Dermis microvascular lymphatic vessel endothelial cell (primary cell): ENCODE measurements around the gene LNX2. TPM values are rescaled to one million over a fixed set of nuclear protein-coding genes. Genes with fewer than 3 reads are reported as not detected.

ENCODE experiments used
- DNase-seq, 2 donors: peaks; one replicate each; pipeline versions ENCODE4 v3.0.0 to v3.0.0-alpha.2; 2010; ENCODE audit warnings: low read depth in 2 of 2
- total RNA-seq: library from RNA; depleted of rRNA; stranded (reverse); fragments of >200 nt; gene quantifications from 2 replicates; pipeline ENCODE4 v1.2.1, GENCODE V29; 2014

Gene LNX2
- 9.0 and 10.7 TPM in 2 replicates for total RNA-seq

- DNase-seq, result peak; percentile 88 to 98
These were observed at the start of gene LNX2 for GRCh38 chr13:27620377-27621115. Gene LNX2, minus strand, starts transcription at chr13:27620529. Its CDS starts 38,826 bp downstream, at chr13:27581703.

DNA sequence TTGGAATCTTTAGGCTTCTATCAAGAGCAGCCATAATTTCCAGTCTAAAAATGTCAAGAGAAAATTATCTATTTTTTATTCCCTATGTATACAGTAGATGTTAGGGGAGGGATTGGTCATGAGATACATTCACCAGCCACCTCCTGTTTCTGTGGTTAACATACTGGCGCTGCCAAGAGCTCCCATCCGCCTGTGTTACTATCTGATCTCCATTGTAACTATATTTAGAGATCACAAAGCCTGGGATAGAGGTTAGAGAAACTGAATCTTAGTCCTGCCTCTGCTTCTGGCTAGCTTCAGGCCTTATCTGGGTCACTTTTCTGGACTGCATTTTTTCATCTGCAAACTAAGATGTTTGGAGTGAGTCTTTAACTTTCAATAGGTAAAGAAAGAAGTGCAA, 47.6 kb upstream of the LNX2 start:
- DNase-seq, result no peak

- no peak for DNase-seq
These were observed 46.6 kb upstream of the LNX2 start for GRCh38 chr13:27666951-27667350.

- DNase-seq, result no peak
These were observed 45.4 kb upstream of the LNX2 start for GRCh38 chr13:27665761-27666160.

GRCh38 chr13:27665333-27665732, 45.0 kb upstream of the LNX2 start:
- DNase-seq, result no peak

GRCh38 chr13:27663947-27664346, 43.6 kb upstream of the LNX2 start:
- no peak for DNase-seq

GRCh38 chr13:27662738-27663470, 42.6 kb upstream of the LNX2 start:
- DNase-seq, result no peak

GRCh38 chr13:27661017-27661416, 40.7 kb upstream of the LNX2 start:
- DNase-seq, result no peak

DNA sequence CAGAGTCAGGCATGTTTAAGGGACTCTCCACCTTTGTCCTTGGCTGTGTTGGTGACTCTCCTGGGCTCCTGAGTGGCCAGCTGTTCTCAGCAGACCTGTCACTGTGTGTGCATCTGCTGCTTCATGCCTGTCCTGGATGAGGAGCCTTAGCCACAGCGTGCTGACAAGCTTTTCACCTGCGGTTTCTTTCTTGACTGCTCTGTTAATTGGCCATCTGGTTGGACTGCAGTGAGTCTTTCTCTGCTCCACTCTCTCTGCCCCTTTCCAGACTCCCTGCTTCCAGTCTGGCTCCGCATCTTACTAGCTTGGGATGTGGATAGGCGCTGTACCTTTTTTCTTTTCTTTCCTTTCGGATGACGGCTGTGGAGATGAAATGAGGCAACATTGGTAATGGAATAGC, 40.2 kb upstream of the LNX2 start:
- no peak for DNase-seq

DNA sequence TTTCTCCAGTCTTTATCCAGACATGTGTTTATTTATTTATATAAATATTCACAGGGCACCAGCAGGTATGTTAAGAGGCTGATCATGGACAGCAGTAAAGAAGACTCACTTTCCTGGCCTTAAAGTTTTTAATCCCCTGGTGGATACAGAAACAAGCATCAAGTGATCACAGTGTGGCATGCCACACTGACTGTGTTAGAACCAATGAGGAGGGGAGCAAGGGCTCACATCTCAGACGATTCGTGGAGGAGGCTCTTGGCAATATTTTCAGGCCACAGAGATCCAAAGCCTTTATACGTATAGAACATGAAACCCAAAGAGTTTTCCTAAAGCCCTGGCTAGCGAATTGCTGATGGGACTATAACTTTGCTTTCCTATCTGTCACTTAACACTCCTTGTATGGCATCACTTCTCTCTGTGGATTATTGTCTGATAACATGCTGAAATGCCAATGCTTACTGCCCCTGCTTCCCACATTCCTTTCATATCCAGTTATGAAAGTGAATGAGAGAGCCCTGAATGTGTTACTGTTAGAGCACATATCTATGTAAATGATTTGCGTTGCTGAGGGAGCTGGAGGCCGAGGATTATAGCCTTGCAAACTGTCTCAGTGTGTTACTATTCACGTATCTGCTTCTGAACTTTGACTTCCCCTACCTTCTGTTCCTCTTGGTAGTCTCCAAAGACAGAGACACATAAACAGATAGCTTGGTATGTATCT, 39.0 kb upstream of the LNX2 start:
- DNase-seq, result no peak

DNA sequence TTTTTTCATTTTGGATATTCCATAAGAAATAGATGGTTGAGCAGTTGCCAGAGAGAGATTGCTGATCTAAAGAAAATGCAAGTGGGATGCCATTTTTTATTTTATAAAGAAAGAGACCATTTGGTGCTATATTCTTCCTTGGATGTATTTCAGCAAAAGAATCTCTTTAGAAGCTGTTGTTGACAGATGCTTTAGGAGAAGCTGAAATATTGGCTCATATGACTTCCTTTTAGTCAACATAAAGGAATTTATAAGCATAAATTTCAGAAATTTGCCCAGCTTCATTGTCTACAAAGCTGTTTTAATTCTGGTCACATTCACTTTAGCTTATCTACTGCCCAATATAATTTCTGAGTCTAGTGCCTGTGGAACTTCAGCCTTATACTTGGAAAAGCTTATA, 38.2 kb upstream of the LNX2 start:
- peak in 1 of 2 donors; percentile 49 for DNase-seq

DNA sequence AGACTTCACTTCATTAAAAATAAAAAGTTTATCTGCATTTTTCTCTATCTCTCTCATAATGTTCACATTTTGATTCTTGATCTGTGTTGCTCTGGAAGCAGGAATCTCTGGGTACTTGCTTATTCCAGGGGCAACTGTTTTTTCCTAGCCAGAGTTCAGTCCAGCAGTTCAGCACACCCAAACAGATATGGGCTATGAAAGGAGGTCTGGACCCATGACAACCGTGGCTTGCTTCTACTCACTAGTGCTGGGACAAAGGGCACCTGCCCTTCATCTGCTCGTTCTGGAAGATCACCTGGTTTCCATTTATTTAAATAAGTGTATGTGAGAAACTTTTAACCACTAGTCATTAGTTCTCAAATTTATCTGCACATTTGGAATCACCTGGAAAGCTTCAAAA, 37.4 kb upstream of the LNX2 start:
- no peak for DNase-seq

GRCh38 chr13:27654816-27655215, 34.5 kb upstream of the LNX2 start:
- no peak for DNase-seq

DNA sequence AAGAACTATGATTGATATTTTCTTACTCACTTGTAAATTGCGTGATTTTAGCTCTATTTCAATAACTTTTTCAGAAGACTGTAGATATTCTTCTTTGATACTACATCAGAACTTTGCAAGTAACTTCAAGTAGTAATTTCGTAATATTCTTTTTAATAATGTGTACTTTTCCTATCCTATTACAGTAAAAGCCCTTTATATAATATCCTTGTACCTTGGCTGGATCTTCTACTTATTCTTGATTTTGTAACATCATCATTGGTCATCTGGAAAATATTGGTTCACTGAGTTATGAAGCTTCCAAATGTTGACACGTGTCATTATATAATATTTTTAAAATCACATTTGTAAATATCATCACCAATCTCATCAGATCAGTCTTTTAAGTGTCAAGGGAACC, 33.7 kb upstream of the LNX2 start:
- DNase-seq, result no peak

DNA sequence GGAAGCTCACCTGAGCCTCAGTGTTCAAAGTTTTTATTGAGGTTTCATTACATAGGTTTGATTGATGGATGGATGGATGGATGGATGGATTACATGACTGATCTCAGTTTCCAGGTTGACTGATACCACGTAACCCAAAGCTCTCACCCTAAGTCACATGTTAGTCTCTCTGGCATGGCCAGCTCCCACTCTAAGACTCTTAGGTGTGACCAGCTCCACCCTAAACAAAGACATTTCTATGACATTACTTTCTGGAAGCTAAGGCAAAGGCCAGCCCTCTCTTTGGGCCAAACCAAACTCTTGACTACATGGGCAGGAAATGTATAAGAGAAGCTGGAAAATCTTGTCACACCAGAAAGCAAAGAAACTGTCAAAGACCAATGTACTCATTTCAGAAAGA, 30.0 kb upstream of the LNX2 start:
- no peak for DNase-seq

DNA sequence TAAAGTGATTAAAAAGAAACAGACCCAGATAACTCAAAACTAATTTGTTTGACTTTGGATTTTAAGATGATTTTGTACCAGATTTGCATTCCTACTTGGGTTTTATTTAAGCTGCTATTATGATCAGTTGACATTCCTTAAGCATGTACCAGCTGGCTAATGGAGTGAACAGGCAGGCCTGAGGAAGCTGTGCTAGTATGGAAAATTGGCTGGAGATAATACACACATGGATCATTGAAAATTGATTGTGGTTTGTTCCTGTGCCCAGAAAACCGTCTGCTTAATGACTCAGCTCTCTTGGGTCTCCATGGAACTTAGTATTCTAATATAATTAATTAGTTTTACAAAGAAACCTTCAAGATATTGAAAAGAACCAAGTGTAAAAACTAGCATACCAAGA, 24.0 kb upstream of the LNX2 start:
- DNase-seq, result no peak

DNA sequence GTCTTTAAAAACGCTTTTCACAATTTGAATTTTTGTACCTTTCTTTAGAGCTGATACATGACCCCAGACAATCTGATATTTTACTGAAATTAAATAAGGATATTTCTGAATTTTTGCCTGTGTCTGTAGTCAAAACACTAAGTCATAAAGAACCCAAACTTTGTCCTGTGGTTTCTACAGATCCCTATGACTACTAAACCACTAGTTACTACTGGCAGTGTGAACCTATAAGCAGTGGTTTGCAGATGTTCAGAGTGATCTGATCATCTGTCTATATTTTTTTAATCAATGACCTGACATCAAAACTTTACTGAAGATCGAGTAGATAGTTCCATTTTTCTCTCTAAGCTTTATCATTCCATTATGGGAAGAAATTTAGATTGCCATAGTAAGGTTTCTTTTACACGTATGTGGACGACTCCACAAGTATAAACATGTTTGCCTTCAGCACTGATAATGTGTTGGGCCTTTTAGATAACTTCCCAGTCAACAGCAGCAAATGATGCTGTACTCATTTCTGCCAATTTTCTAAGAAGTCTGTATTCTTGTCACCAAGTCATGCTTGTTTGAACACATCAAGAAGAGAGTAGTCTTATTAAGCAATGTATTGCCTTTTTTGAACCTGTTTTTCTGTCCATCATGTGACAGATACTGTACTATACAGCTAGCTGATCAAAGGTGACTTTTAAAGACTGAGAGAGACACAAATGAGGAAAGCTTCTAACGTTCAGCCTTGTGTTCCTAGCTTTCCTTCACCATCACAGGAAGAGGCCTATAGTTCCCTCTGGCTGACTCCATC, 23.2 kb upstream of the LNX2 start:
- no peak for DNase-seq

DNA sequence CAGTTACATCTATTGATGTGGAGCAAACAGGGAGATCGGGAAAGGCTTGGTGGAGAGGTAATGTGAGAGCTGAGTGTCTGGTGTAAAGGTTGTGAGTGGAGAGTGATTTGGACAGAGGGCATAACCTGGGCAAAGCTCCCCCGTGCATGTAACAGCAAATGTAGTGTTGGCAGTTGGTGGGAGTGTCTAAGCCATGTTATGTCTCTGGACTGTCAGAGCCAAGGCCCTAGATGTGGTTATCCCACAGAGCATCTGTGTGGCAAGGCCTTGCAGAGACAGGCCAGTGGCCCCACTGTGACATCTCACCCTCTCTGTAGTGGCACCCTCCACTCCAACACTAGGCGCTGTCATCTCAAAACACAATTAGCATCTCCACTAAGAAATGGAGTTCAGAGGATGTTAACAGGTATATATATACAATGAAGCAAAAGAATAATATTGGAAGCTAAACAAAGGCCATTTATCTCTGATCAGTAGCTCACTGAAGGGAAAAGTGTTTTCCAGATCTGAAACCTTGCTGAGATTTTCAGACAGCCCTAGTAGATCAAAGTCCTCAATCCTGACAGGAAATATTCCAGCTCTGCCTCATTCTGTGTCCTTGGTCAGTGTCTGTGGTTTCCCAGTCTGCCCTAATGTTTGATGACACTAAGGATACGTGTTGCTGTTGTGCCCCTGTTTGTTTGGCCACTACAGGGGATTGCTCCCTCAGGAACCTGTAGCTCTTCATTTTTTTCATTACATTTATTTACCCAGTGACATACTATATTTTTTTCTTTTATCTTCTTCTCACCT, 21.6 kb upstream of the LNX2 start:
- no peak for DNase-seq

DNA sequence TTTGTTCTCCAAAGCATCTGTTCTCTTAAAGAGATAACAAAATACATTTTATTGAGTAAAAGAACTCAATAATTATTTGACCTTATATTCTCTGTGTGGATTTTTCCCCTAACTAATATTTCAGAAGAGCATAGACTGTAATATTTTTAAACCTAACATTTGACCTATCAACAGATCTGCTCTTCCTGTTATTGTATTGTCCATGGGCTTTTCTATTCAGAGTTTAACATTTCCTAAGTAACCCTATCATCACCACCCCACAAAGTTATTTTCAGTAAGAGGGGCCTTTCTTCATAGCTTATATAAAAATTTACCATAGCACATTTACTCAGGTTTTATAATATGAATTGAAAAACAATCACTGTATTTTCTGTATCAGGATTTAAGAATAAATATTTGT, 18.9 kb upstream of the LNX2 start:
- DNase-seq, result peak in 1 of 2 donors; percentile 55

DNA sequence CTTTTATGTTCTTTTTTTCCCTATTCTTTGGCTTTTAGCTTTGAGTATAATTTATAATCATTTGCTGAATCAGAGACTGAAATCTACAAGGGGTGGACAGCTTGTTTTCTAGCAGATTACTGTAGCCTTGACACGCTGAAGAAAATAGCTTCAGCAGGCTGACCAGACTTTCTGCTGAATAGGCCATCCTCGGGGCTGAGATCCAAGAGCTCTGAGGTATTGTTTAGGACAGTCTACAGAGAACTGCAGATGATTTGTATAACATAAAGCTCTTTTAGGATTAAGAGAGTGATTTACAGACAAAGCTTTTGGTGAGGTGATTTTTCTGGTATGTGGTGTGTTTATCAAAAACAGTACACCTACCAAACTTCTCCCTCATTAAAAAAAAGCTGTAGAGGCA, 18.2 kb upstream of the LNX2 start:
- peak in 1 of 2 donors; percentile 49 for DNase-seq

GRCh38 chr13:27638001-27638400, 17.7 kb upstream of the LNX2 start:
- DNase-seq, result no peak
